Cardiac fibroblast (primary cell): ENCODE results near the gene GLB1L3.

Source experiments
- DNase-seq, 2 donors: peaks; one replicate each; pipeline versions ENCODE4 v3.0.0 to v3.0.0-alpha.2; 2010; ENCODE audit warnings: low read depth in 2 of 2
- H3K4me3 ChIP-seq, 2 donors: replicated peaks in 1 of 2; 1 replicate in 1 of 2; 2 replicates in 1 of 2; pipeline ENCODE4 v1.5.1; 2011; ENCODE audit warnings: low read depth in 2 of 2, low read length in 2 of 2, mild to moderate bottlenecking in 2 of 2, moderate library complexity in 1 of 2
- TF ChIP-seq, protein P1 (sequence below): IDR thresholded peaks from one replicate; pipeline ENCODE4 v1.5.1; 2011; ENCODE audit warnings: low read depth, mild to moderate bottlenecking, low read length, inconsistent platforms

GLB1L3 gene

DNA sequence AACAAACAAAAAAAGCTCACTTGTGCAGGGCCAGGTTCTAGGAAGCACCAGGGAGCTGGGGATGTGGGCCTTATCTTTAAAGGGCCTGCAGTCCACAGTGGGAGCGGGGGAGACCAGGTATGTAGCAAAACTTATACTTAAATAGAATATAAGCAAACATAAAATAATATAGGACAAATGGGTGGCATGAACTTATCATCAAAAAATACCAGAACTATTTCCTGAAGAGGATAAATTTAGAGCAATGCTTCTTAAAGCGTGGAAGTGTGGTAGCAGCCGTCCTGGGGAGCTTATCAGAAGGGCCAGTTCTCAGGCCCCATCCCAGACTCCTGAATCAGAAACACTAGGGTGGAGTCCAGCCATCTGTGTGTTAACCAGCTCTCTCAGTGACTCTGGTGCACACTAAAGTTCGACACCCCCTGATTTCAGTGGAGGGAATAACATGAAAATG is 42.4 kb upstream of the GLB1L3 start:
- TF ChIP-seq, protein P1, sequence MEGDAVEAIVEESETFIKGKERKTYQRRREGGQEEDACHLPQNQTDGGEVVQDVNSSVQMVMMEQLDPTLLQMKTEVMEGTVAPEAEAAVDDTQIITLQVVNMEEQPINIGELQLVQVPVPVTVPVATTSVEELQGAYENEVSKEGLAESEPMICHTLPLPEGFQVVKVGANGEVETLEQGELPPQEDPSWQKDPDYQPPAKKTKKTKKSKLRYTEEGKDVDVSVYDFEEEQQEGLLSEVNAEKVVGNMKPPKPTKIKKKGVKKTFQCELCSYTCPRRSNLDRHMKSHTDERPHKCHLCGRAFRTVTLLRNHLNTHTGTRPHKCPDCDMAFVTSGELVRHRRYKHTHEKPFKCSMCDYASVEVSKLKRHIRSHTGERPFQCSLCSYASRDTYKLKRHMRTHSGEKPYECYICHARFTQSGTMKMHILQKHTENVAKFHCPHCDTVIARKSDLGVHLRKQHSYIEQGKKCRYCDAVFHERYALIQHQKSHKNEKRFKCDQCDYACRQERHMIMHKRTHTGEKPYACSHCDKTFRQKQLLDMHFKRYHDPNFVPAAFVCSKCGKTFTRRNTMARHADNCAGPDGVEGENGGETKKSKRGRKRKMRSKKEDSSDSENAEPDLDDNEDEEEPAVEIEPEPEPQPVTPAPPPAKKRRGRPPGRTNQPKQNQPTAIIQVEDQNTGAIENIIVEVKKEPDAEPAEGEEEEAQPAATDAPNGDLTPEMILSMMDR, result no peak
- DNase-seq, result no peak
- H3K4me3 ChIP-seq, result no peak overlapping the region

DNA sequence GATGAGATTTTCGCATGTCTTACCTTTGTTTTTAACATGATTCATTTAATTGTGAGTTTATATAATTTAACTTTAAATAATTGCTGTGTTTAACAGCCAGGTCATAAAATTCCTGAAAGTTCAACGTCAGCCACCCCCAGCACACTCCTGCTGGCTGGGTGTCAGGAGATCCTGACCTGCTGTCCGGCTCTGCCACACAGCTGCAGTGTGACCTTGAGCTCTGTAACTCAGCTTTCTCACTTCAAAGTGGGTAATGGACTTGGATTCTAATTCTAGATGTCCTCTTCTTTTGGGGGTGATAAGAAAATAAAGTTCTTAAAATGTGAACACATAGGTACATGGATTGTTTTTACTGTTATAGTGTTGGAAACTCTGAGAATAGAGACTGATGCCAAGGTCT is 40.8 kb upstream of the GLB1L3 start:
- no peak overlapping the region for H3K4me3 ChIP-seq
- no peak for DNase-seq
- TF ChIP-seq, protein P1, result no peak

DNA sequence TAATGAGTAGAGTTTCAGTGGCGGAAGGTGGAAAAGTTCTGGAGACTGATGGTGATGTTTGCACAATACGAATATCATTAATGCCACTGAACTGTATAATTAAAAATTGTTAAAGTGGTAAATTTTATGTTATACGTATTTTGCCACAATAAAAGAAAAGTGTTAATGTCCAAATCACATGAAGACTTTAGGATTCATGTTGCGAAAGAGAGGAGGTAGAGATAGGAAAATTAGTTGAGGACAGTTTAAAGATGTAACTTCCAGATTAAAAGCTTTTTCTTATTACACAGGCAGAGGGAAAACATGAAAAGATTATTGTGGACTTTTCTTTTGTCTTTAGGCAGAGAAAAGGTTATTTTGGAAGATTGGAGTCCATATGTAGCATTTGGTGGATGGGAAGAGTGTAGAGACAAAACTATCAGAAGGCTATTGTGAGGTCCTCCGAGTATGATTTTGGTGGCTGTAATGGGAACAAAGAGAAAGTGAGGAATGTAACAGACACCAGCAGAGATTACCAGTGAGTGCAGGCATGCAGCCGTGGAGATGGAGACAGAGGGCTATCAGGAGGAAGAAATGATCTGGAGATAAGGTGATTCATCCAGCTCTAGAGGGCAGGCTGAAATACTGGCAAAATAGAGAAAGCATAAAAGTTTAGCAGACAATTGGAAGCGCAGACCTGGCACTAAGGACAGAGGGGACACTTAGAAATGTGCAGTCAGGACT is 39.2 kb upstream of the GLB1L3 start:
- no peak overlapping the region for H3K4me3 ChIP-seq
- DNase-seq, result no peak
- TF ChIP-seq, protein P1, result no peak

DNA sequence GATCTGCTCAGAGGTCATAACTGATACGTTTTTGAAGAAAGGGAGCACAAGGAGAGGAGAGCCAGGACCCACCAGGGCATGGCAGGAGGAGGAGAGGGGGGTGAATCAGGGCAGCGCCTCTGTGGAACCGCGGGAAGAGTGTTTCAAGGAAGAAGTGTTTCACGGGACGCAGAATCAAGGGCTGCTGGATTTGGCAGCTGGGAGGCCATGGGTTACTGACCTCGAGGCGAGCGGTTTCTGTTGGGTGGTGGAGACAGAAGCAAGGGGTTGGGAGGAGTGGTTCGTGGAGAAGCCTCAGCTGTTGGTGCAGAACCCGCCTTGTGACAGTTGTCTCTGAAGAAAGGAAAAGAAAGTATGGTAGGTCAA is 38.6 kb upstream of the GLB1L3 start:
- H3K4me3 ChIP-seq, result no peak overlapping the region
- no peak for DNase-seq
- TF ChIP-seq, protein P1, result no peak

DNA sequence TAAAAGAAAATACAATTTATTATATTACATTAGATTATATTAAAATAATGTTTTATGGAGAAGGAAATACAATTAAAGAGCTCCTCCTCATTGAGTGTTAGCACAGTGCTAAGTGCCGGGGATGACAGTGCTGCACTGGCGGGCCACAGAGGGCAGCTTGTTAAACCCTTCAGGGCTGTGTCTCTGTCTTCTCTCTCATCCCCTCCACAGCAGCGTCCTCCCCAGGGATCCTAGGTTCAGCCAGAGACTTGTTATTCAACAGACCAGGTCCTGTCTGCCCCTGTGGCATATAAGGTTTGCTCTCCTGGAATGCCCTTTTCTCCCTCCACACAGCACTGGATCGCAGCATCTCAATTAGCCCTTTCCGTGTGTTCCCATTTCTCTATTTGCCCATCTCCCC is 37.2 kb upstream of the GLB1L3 start:
- no peak for DNase-seq
- TF ChIP-seq, protein P1, result no peak
- H3K4me3 ChIP-seq, result no peak overlapping the region

DNA sequence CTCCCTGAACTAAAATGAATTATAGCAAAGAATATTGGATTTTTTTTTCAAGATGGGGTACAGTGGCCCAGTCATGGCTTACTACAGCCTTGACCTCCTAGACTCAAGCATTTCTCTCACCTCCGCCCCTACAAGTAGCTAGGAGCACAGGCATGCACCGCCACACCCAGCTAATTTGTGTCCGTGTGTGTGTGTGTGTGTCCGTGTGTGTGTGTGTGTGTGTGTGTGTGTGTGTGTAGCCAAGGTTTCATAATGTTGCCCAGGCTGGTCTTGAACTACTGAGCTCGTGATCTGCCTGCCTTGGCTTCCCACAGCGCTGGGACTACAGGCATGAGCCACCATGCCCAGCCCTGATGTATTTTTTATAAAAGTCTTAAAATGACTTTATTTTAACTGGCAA is 35.6 kb upstream of the GLB1L3 start:
- H3K4me3 ChIP-seq, result no peak overlapping the region
- TF ChIP-seq, protein P1, result no peak
- DNase-seq, result no peak

DNA sequence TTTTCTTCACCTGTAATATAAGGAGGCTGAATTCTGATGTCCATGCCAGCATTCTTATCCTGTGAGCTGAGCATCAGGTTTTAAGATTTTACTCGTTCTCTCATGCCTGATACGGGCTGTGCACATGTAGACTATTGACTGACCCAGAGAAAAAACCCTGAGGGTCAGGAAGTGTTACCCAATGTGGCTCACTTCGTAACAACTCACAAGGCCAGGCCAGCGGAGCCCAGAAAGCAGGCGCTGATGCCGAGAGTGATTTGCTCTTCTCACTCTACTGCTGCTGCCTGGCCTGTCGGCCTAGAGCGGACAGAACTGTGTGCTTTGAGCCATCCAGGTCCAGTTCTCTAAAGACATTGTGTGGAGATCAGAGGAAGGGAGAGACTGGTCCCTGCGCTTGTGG is 33.8 kb upstream of the GLB1L3 start:
- no peak for DNase-seq
- H3K4me3 ChIP-seq, result no peak overlapping the region
- TF ChIP-seq, protein P1, result no peak
